Fibroblast of lung (primary cell): Measurements from ENCODE around the gene CACNA1E. TPM values are rescaled to one million over a fixed set of nuclear protein-coding genes. Genes with fewer than 3 reads are reported as not detected.

Experiments
- DNase-seq, 2 donors: peaks; one replicate each; pipeline versions ENCODE4 v3.0.0 to v3.0.0-alpha.2; 2010; ENCODE audit warnings: low read depth in 2 of 2
- H2AFZ ChIP-seq: 2 replicates; pipeline ENCODE4 v1.5.1; 2012; ENCODE audit warnings: low read length, control low read depth, inconsistent platforms
- H3K27ac ChIP-seq: 2 replicates; pipeline ENCODE4 v1.5.1; 2011; ENCODE audit warnings: low read length, control low read depth; ENCODE audit not compliant: insufficient read depth
- H3K27me3 ChIP-seq: 2 replicates; pipeline ENCODE4 v1.5.1; 2011; ENCODE audit warnings: mild to moderate bottlenecking, low read length; ENCODE audit not compliant: control insufficient read depth, insufficient read depth
- H3K36me3 ChIP-seq: 2 replicates; pipeline ENCODE4 v1.5.1; 2011; ENCODE audit warnings: low read length; ENCODE audit not compliant: control insufficient read depth, insufficient read depth
- H3K4me1 ChIP-seq: 2 replicates; pipeline ENCODE4 v1.5.1; 2011; ENCODE audit warnings: low read length; ENCODE audit not compliant: control insufficient read depth, insufficient read depth; ENCODE audit errors: extremely low read depth
- H3K4me2 ChIP-seq: 2 replicates; pipeline ENCODE4 v1.5.1; 2011; ENCODE audit warnings: low read length, control low read depth; ENCODE audit not compliant: insufficient read depth; ENCODE audit errors: extremely low read depth
- H3K4me3 ChIP-seq, 4 experiments: fragments of 200-600 bp in 1 of 4; sonication (generic) in 1 of 4; replicated peaks in 1 of 4; 2 replicates each; pipeline ENCODE4 v1.5.1; 2011 to 2016; ENCODE audit warnings: low read length in 4 of 4, low read depth in 3 of 4, mild to moderate bottlenecking in 3 of 4, control low read depth in 2 of 4, inconsistent platforms in 1 of 4, mixed read lengths in 1 of 4; ENCODE audit not compliant: insufficient read depth in 1 of 4; ENCODE audit errors: control extremely low read depth in 1 of 4
- H3K79me2 ChIP-seq: 2 replicates; pipeline ENCODE4 v1.5.1; 2012; ENCODE audit warnings: mild to moderate bottlenecking, low read length, inconsistent platforms; ENCODE audit not compliant: control insufficient read depth, insufficient read depth
- H3K9ac ChIP-seq: 2 replicates; pipeline ENCODE4 v1.5.1; 2011; ENCODE audit warnings: mild to moderate bottlenecking, low read length, control low read depth; ENCODE audit not compliant: insufficient read depth
- H3K9me3 ChIP-seq: 2 replicates; pipeline ENCODE4 v1.5.1; 2012; ENCODE audit warnings: low read depth, low read length; ENCODE audit not compliant: control insufficient read depth, insufficient read depth
- H4K20me1 ChIP-seq: 2 replicates; pipeline ENCODE4 v1.5.1; 2011; ENCODE audit warnings: low read length; ENCODE audit not compliant: control insufficient read depth, insufficient read depth; ENCODE audit errors: extremely low read depth
- EZH2 ChIP-seq: IDR thresholded peaks from 2 replicates; pipeline ENCODE4 v1.5.1; 2012; ENCODE audit warnings: low read length, control low read depth, mild to moderate bottlenecking; ENCODE audit errors: missing control alignments
- polyA plus RNA-seq, 2 donors: library from polyadenylated mRNA; depleted of rRNA in 1 of 2; stranded (reverse) in 1 of 2; unstranded in 1 of 2; fragments of >200 nt; gene quantifications; 2 replicates each; pipeline ENCODE4 v1.2.1, GENCODE V29; 2011 to 2012; ENCODE audit warnings: missing spikeins in 1 of 2
- total RNA-seq: library from RNA; depleted of rRNA; stranded (reverse); fragments of >200 nt; gene quantifications from 2 replicates; pipeline ENCODE4 v1.2.1, GENCODE V29; 2014
- TF ChIP-seq, protein P1 (sequence below), 2 donors: IDR thresholded peaks in 1 of 2; conservative IDR thresholded peaks in 1 of 2; 1 replicate in 1 of 2; 2 replicates in 1 of 2; pipeline ENCODE4 v1.5.1; 2011 to 2012; ENCODE audit warnings: low read length in 2 of 2, control low read depth in 1 of 2, inconsistent platforms in 1 of 2, low read depth in 1 of 2, mild to moderate bottlenecking in 1 of 2

Gene CACNA1E
- total and polyA plus RNA-seq, 2 donors (not counting 1 experiment from before 2014, with no cell fraction given): 0.01 TPM; not detected in 1

DNA sequence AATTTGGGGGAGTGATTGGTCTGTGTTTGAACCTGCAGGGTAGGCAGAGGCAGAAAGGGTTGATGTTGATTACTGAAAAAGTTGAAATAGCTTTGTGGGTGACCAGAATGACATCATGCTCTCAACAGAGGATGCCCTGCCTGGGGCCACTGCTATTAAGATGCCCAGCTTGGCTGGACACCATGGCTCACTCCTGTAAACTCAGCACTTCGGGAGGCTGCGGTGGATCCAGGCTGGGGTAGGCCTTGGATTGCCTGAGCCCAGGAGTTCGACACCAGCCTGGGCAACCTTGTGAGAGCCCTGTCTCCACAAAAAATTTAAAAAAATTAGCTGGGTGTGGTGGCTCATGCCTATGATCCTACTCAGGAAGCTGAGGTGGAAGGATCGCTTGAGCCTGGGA, 42.8 kb upstream of the CACNA1E start:
- H3K36me3 ChIP-seq: no peaks in the 10 kb centered on the region
- no peak overlapping the region for H2AFZ ChIP-seq
- no peak overlapping the region for H3K27ac ChIP-seq
- no peak overlapping the region for H3K9ac ChIP-seq
- TF ChIP-seq, protein P1, sequence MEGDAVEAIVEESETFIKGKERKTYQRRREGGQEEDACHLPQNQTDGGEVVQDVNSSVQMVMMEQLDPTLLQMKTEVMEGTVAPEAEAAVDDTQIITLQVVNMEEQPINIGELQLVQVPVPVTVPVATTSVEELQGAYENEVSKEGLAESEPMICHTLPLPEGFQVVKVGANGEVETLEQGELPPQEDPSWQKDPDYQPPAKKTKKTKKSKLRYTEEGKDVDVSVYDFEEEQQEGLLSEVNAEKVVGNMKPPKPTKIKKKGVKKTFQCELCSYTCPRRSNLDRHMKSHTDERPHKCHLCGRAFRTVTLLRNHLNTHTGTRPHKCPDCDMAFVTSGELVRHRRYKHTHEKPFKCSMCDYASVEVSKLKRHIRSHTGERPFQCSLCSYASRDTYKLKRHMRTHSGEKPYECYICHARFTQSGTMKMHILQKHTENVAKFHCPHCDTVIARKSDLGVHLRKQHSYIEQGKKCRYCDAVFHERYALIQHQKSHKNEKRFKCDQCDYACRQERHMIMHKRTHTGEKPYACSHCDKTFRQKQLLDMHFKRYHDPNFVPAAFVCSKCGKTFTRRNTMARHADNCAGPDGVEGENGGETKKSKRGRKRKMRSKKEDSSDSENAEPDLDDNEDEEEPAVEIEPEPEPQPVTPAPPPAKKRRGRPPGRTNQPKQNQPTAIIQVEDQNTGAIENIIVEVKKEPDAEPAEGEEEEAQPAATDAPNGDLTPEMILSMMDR (conservative IDR thresholded peaks at IDR 0.05 in 1 of 2, IDR thresholded peaks at IDR 0.05 in 1 of 2; ENCODE audit: low read depth in 1 of 2, low read length in 2 of 2): no peak
- TF ChIP-seq EZH2: no peak
- DNase-seq: no peak
- no peak overlapping the region for H3K4me3 ChIP-seq
- no peaks in the 10 kb centered on the region for H3K9me3 ChIP-seq
- no peak overlapping the region for H3K4me2 ChIP-seq
- H3K4me1 ChIP-seq: no peaks in the 10 kb centered on the region
- H3K27me3 ChIP-seq: no peaks in the 10 kb centered on the region
- H3K79me2 ChIP-seq: no peaks in the 10 kb centered on the region
- H4K20me1 ChIP-seq: no peaks in the 10 kb centered on the region

DNA sequence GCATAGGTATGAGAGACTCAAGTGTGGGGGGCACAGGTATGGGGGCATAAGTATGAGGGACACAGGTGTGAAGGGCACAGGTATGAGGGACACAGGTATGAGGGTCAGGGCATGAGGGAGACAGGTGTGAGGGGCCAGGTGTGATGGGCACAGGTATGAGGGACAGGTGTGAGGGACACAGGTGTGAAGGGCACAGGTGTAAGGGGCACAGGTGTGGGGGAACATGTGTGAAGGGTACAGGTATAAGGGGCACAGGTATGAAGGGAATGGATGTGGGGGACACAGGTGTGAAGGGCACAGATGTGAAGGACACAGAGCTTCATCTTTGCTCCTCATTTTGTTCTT, 41.2 kb upstream of the CACNA1E start:
- Histone ChIP-seq H3K9ac (no peak overlapping the region), H2AFZ (no peak overlapping the region), H3K27ac (no peak overlapping the region), H3K79me2 (no peaks in the 10 kb centered on the region), H3K9me3 (no peaks in the 10 kb centered on the region), H3K4me2 (no peak overlapping the region), H3K4me1 (no peaks in the 10 kb centered on the region), H3K36me3 (no peaks in the 10 kb centered on the region), H3K4me3 (no peak overlapping the region), H3K27me3 (no peaks in the 10 kb centered on the region), H4K20me1 (no peaks in the 10 kb centered on the region)
- TF ChIP-seq EZH2: no peak
- TF ChIP-seq, protein P1 (conservative IDR thresholded peaks at IDR 0.05 in 1 of 2, IDR thresholded peaks at IDR 0.05 in 1 of 2; ENCODE audit: low read depth in 1 of 2, low read length in 2 of 2): no peak
- no peak for DNase-seq

DNA sequence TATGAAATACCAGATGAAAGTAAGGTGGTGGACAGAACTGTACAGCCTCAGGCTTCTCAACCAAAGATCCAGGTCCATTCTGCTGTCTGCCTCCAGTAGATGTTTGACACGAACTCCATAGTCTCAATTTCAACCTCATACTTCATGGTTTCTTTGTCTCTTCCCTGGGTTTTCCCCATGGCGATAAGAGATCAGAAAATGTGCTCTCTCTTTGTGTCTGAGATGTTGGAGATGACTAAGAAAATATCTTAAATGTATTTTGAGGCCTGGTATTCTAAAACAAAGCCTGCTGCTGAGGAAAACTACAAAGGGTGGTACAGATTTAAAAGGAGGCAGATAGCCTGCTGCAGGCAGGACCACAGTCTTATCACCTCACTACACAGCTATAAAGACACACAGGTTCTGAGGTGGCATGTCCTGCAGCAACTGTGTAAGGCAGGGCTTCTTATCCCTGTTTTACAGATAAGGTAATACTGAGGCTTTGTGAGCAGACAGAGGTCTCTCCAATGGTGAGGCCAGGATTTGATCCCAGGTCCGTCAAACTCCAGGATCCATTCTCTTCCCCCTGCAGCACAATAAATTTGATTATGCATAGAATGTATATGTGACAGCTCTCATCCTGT, 40.0 kb upstream of the CACNA1E start:
- TF ChIP-seq EZH2: no peak
- TF ChIP-seq, protein P1 (conservative IDR thresholded peaks at IDR 0.05 in 1 of 2, IDR thresholded peaks at IDR 0.05 in 1 of 2; ENCODE audit: low read depth in 1 of 2, low read length in 2 of 2): no peak
- H3K36me3 ChIP-seq: no peaks in the 10 kb centered on the region
- H3K27ac ChIP-seq: no peak overlapping the region
- no peak overlapping the region for H3K4me2 ChIP-seq
- H3K9ac ChIP-seq: no peak overlapping the region
- H3K79me2 ChIP-seq: no peaks in the 10 kb centered on the region
- H3K4me1 ChIP-seq: no peaks in the 10 kb centered on the region
- H3K27me3 ChIP-seq: no peaks in the 10 kb centered on the region
- no peak for DNase-seq
- H3K4me3 ChIP-seq: no peak overlapping the region
- H2AFZ ChIP-seq: no peak overlapping the region
- H3K9me3 ChIP-seq: no peaks in the 10 kb centered on the region
- no peaks in the 10 kb centered on the region for H4K20me1 ChIP-seq
